Esophagus squamous epithelium (tissue), 5 donors: ENCODE data around the gene TNNI3. TPM values are rescaled to one million over a fixed set of nuclear protein-coding genes. Genes with fewer than 3 reads are reported as not detected.

Source experiments
- DNase-seq: peaks from one replicate; lab custom pipeline; 2025; lab: John Stamatoyannopoulos, UW
- H3K27ac ChIP-seq, 4 donors: fragments of 200-600 bp; sonication (generic); one replicate each; pipeline ENCODE4 v1.5.1; 2016 to 2019; ENCODE audit warnings: mild to moderate bottlenecking in 1 of 4
- H3K27me3 ChIP-seq, 4 donors: fragments of 200-600 bp; sonication (generic); 1 replicate in 3 of 4; 2 replicates in 1 of 4; pipeline versions ENCODE4 v1.5.1 to v1.6.0; 2017 to 2021; ENCODE audit warnings: antibody characterized with exemption in 1 of 4
- H3K36me3 ChIP-seq, 3 donors: fragments of 200-600 bp; sonication (generic); one replicate each; pipeline ENCODE4 v1.5.1; 2016 to 2019
- H3K4me1 ChIP-seq, 3 donors: fragments of 200-600 bp; sonication (generic); one replicate each; pipeline ENCODE4 v1.5.1; 2017 to 2019
- H3K4me3 ChIP-seq, 4 donors: fragments of 200-600 bp; sonication (generic); 1 replicate in 3 of 4; 2 replicates in 1 of 4; pipeline ENCODE4 v1.5.1; 2016 to 2019; ENCODE audit warnings: mild to moderate bottlenecking in 2 of 4, moderate library complexity in 1 of 4
- H3K9me3 ChIP-seq, 3 donors: fragments of 200-600 bp; sonication (generic); one replicate each; pipeline ENCODE4 v1.5.1; 2016 to 2019
- CTCF ChIP-seq, 6 experiments: fragments of 450-650 bp in 4 of 6; fragments of 200-600 bp in 2 of 6; sonication (generic) in 2 of 6; IDR thresholded peaks; one replicate each; pipeline ENCODE4 v1.5.1; 2016 to 2019; ENCODE audit warnings: antibody characterized with exemption in 6 of 6, mild to moderate bottlenecking in 4 of 6, moderate library complexity in 4 of 6
- POLR2A ChIP-seq, 4 donors: fragments of 450-650 bp; IDR thresholded peaks; one replicate each; pipeline ENCODE4 v1.6.1; 2017; ENCODE audit warnings: antibody characterized with exemption in 4 of 4, mild to moderate bottlenecking in 4 of 4, moderate library complexity in 3 of 4
- WGBS, 2 donors: methylation state at CpG; one replicate each; pipeline ENCODE4 v1.1.5; 2018; 5-methylcytosine and 5-hydroxymethylcytosine counted together
- intact Hi-C: fragments of 100-400 bp; cut with DNase I; formaldehyde crosslinking; loops from one replicate; pipeline ENCODE4 v1.15.0; 2022
- total RNA-seq, 4 donors: library from RNA; depleted of rRNA; stranded (reverse); fragments of >200 nt; gene quantifications; one replicate each; pipeline ENCODE4 v1.1.0, GENCODE V29; 2016
- donor health status: DM: yes; HTN: yes; CAD: no.

The TNNI3 gene
- total RNA-seq, 4 donors from 2014 or later = not detected

GRCh38 chr19:55146705-55147273, 10.7 kb downstream of the TNNI3 start:
- Histone ChIP-seq H3K27me3 (peaks cover 0 to 90% (median 13%) of the 10 kb centered on the region in 4 donors), H3K4me3 (peak overlapping the region; percentile 11 to 61 (median 40)), H3K4me1 (peaks cover 7 to 18% (median 12%) of the 10 kb centered on the region in 3 donors), H3K36me3 (no peaks in the 10 kb centered on the region), H3K9me3 (no peaks in the 10 kb centered on the region), H3K27ac (peak overlapping the region in 1 of 4 donors; percentile 17)
- intact Hi-C loops = no loop called here
- 7% methylated on average over 3 of the region's 27 CpGs; no CpG with 5 or more reads in 1 of the 2 donors for WGBS, 2 donors
- no peak for DNase-seq
- no peak for TF ChIP-seq CTCF (IDR thresholded peaks at IDR 0.05)
- no peak for TF ChIP-seq POLR2A (IDR thresholded peaks at IDR 0.05)

GRCh38 chr19:55146078-55146704, 11.3 kb downstream of the TNNI3 start:
- TF ChIP-seq CTCF (IDR thresholded peaks at IDR 0.05) = peak in 5 of 6 experiments; percentile 15 to 55 (median 47)
- no peak for TF ChIP-seq POLR2A (IDR thresholded peaks at IDR 0.05)
- peaks cover 0 to 96% (median 13%) of the 10 kb centered on the region in 4 donors for H3K27me3 ChIP-seq
- H3K4me3 ChIP-seq = peak overlapping the region; percentile 11 to 61 (median 40)
- peak overlapping the region in 1 of 4 donors; percentile 17 for H3K27ac ChIP-seq
- 0% methylated on average over 2 of the region's 41 CpGs; no CpG with 5 or more reads in 1 of the 2 donors for WGBS, 2 donors
- intact Hi-C loops = no loop called here
- no peak for DNase-seq
- no peaks in the 10 kb centered on the region for H3K9me3 ChIP-seq
- H3K4me1 ChIP-seq = peaks cover 7 to 22% (median 12%) of the 10 kb centered on the region in 3 donors
- H3K36me3 ChIP-seq = no peaks in the 10 kb centered on the region

- H3K4me3 ChIP-seq = no peak overlapping the region
- H3K36me3 ChIP-seq = no peaks in the 10 kb centered on the region
- no peaks in the 10 kb centered on the region for H3K9me3 ChIP-seq
- WGBS, 2 donors = 26 to 27% methylated on average over 3 of the region's 3 CpGs
- intact Hi-C loops = no loop called here
- no peak overlapping the region for H3K27ac ChIP-seq
- peaks cover 0 to 99% (median 13%) of the 10 kb centered on the region in 4 donors for H3K27me3 ChIP-seq
- TF ChIP-seq POLR2A (IDR thresholded peaks at IDR 0.05) (no peak), CTCF (IDR thresholded peaks at IDR 0.05) (no peak)
- no peak for DNase-seq
- peaks cover 7 to 25% (median 12%) of the 10 kb centered on the region in 3 donors for H3K4me1 ChIP-seq
Observed at GRCh38 chr19:55145232-55145631, 12.3 kb downstream of the TNNI3 start.

- TF ChIP-seq POLR2A (IDR thresholded peaks at IDR 0.05) = no peak
- TF ChIP-seq CTCF (IDR thresholded peaks at IDR 0.05) = no peak
- DNase-seq = no peak
- whole genome bisulfite sequencing, 2 donors = 19 to 45% methylated on average over 10 to 13 of the region's 21 CpGs
- Histone ChIP-seq H3K9me3 (no peaks in the 10 kb centered on the region), H3K27ac (no peak overlapping the region), H3K27me3 (peaks cover 0 to 98% (median 11%) of the 10 kb centered on the region in 4 donors), H3K36me3 (no peaks in the 10 kb centered on the region), H3K4me3 (no peak overlapping the region), H3K4me1 (peaks cover 7 to 21% (median 10%) of the 10 kb centered on the region in 3 donors)
- intact Hi-C loops = no loop called here
Observed at GRCh38 chr19:55141696-55142095, 15.8 kb downstream of the TNNI3 start.

- no peaks in the 10 kb centered on the region for H3K36me3 ChIP-seq
- H3K4me1 ChIP-seq = peaks cover 0 to 6% (median 0%) of the 10 kb centered on the region in 3 donors
- H3K9me3 ChIP-seq = no peaks in the 10 kb centered on the region
- no peak overlapping the region for H3K4me3 ChIP-seq
- 55 to 62% methylated on average over 9 of the region's 9 CpGs for WGBS, 2 donors
- H3K27me3 ChIP-seq = peaks cover 0 to 88% (median 0%) of the 10 kb centered on the region in 4 donors
- intact Hi-C loops = loop anchor here (5.0 kb wide), 1 partner anchor 369 kb away; no protein-coding TSS in a partner anchor
- no peak overlapping the region for H3K27ac ChIP-seq
- TF ChIP-seq CTCF (IDR thresholded peaks at IDR 0.05) (no peak), POLR2A (IDR thresholded peaks at IDR 0.05) (no peak)
- no peak for DNase-seq
Observed at GRCh38 chr19:55137915-55138314, 19.6 kb downstream of the TNNI3 start.
